MM.1S (cell line): ENCODE data around the gene GDPD3.

Experiments used
- DNase-seq: peaks from one replicate; pipeline ENCODE4 v3.0.0-alpha.2; 2015
- H2AFZ ChIP-seq: fragments of 300-600 bp; sonication (generic); 2 replicates; pipeline ENCODE4 v1.6.0; 2016; ENCODE audit warnings: antibody characterized with exemption, low read length
- H3F3A ChIP-seq: fragments of 300-600 bp; sonication (generic); 2 replicates; pipeline ENCODE4 v1.6.1; 2016; ENCODE audit warnings: mild to moderate bottlenecking, antibody characterized with exemption, low read length, moderate library complexity, mixed read lengths; ENCODE audit not compliant: insufficient read depth
- H3K27ac ChIP-seq: fragments of 300-600 bp; sonication (generic); 2 replicates; pipeline ENCODE4 v1.5.1; 2016; ENCODE audit warnings: mild to moderate bottlenecking, low read length
- H3K27me3 ChIP-seq: fragments of 300-600 bp; sonication (generic); replicated peaks from 2 replicates; pipeline ENCODE4 v1.6.0; 2016; ENCODE audit warnings: low read length; ENCODE audit not compliant: insufficient read depth
- H3K36me3 ChIP-seq: fragments of 300-600 bp; sonication (generic); replicated peaks from 2 replicates; pipeline ENCODE4 v1.6.1; 2016; ENCODE audit warnings: mild to moderate bottlenecking, low read length, mixed read lengths; ENCODE audit not compliant: insufficient read depth
- H3K4me1 ChIP-seq: fragments of 300-600 bp; sonication (generic); 2 replicates; pipeline ENCODE4 v1.6.1; 2016; ENCODE audit warnings: low read length, mixed read lengths
- H3K4me2 ChIP-seq: fragments of 300-600 bp; sonication (generic); 2 replicates; pipeline ENCODE4 v1.6.0; 2016; ENCODE audit warnings: low read depth, low read length
- H3K4me3 ChIP-seq: fragments of 300-600 bp; sonication (generic); 2 replicates; pipeline ENCODE4 v1.5.1; 2016; ENCODE audit warnings: low read length, mixed read lengths
- H3K79me2 ChIP-seq: fragments of 300-600 bp; sonication (generic); 2 replicates; pipeline ENCODE4 v1.6.1; 2016; ENCODE audit warnings: mixed run types, low read length, mixed read lengths
- H3K9ac ChIP-seq: fragments of 300-600 bp; sonication (generic); 2 replicates; pipeline ENCODE4 v1.6.1; 2016; ENCODE audit warnings: low read length, mixed read lengths
- H3K9me2 ChIP-seq: fragments of 300-600 bp; sonication (generic); replicated peaks from 2 replicates; pipeline ENCODE4 v1.6.1; 2016; ENCODE audit warnings: mild to moderate bottlenecking, low read length, mixed read lengths; ENCODE audit not compliant: insufficient read depth
- H3K9me3 ChIP-seq: fragments of 300-600 bp; sonication (generic); replicated peaks from 2 replicates; pipeline ENCODE4 v1.6.1; 2016; ENCODE audit warnings: mild to moderate bottlenecking, low read length, mixed read lengths; ENCODE audit not compliant: insufficient read depth
- H4K20me1 ChIP-seq: fragments of 300-600 bp; sonication (generic); 2 replicates; pipeline ENCODE4 v1.6.1; 2016; ENCODE audit warnings: mild to moderate bottlenecking, low read length, moderate library complexity, mixed read lengths; ENCODE audit not compliant: insufficient read depth
- EZH2 ChIP-seq: fragments of 300-600 bp; sonication (generic); optimal IDR thresholded peaks from 2 replicates; pipeline ENCODE3; 2017; ENCODE audit warnings: low read depth, mild to moderate bottlenecking, antibody characterized with exemption, low read length, mixed read lengths
- EZH2phosphoT487 ChIP-seq: fragments of 300-600 bp; sonication (generic); IDR thresholded peaks from 2 replicates; pipeline ENCODE4 v1.6.1; 2018; ENCODE audit warnings: antibody characterized with exemption, low read length
- TF ChIP-seq, protein P1 (sequence below): fragments of 300-600 bp; sonication (generic); IDR thresholded peaks from 2 replicates; pipeline ENCODE4 v1.5.1; 2016; ENCODE audit warnings: antibody characterized with exemption, low read length, mixed read lengths

GDPD3 gene

DNA sequence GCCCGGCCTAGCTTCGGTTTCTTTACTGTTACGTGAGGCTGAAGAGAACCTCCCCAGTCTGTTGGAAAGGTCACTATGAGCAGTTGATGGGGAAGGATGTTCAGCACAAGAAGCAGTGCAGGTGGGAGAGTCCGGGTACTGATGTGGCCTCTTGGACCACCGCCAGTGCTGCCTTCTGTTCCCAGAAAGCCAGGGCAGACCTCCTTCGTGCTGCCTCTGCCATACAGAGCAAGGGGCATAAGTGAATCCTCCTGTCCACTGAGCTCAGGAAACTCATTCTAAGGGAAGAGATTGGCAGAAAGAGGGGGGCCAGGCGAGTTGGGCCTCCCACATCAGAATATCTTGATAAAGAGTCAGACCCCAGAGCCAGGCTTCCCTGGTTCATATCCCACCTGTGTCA lies 33.9 kb downstream of the GDPD3 start:
- no peaks in the 10 kb centered on the region for H3K9me3 ChIP-seq

DNA sequence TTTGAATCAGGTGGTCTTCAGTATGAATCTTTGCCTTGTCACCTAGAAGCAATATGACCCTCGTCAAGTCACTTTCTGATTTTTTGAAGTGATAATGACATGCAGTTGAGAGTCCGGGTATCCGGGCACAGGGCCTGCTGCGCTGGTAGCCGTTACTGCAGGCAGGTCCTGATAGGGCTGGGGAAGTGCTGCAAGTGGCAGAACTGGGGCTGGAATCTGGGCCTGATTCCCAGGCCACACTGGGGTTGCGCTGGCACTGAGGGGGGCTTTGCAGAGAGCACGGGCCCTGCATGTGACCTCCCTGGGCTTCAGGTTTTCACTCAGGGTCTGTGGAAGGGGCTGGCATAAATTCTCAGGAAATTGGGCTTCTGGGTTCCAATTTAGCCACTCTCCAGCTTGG lies 34.6 kb downstream of the GDPD3 start:
- Histone ChIP-seq H3K4me2 (no peak overlapping the region), H3K79me2 (peaks cover 62% of the 10 kb centered on the region), H3K9ac (no peak overlapping the region), H3K27me3 (no peaks in the 10 kb centered on the region), H3K27ac (no peak overlapping the region), H3K9me3 (no peaks in the 10 kb centered on the region), H4K20me1 (no peaks in the 10 kb centered on the region), H3K36me3 (0 out of 2 replicates have a peak, but pooled peaks cover 8% of the 10 kb centered on the region), H3K4me3 (no peak overlapping the region), H3K4me1 (peaks cover 7% of the 10 kb centered on the region), H2AFZ (no peak overlapping the region), H3F3A (peaks cover 8% of the 10 kb centered on the region), H3K9me2 (no peaks in the 10 kb centered on the region)
- no peak for TF ChIP-seq EZH2
- no peak for TF ChIP-seq EZH2phosphoT487
- TF ChIP-seq, protein P1, sequence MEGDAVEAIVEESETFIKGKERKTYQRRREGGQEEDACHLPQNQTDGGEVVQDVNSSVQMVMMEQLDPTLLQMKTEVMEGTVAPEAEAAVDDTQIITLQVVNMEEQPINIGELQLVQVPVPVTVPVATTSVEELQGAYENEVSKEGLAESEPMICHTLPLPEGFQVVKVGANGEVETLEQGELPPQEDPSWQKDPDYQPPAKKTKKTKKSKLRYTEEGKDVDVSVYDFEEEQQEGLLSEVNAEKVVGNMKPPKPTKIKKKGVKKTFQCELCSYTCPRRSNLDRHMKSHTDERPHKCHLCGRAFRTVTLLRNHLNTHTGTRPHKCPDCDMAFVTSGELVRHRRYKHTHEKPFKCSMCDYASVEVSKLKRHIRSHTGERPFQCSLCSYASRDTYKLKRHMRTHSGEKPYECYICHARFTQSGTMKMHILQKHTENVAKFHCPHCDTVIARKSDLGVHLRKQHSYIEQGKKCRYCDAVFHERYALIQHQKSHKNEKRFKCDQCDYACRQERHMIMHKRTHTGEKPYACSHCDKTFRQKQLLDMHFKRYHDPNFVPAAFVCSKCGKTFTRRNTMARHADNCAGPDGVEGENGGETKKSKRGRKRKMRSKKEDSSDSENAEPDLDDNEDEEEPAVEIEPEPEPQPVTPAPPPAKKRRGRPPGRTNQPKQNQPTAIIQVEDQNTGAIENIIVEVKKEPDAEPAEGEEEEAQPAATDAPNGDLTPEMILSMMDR = no peak
- DNase-seq = no peak

More for the DNA sequence above, 33.9 kb downstream of the GDPD3 start:
- peaks cover 7% of the 10 kb centered on the region for H3K4me1 ChIP-seq
- H3K36me3 ChIP-seq = 0 out of 2 replicates have a peak, but pooled peaks cover 8% of the 10 kb centered on the region
- H4K20me1 ChIP-seq = no peaks in the 10 kb centered on the region
- H2AFZ ChIP-seq = no peak overlapping the region
- H3K4me3 ChIP-seq = no peak overlapping the region
- H3K27ac ChIP-seq = no peak overlapping the region
- peaks cover 8% of the 10 kb centered on the region for H3F3A ChIP-seq
- peaks cover 62% of the 10 kb centered on the region for H3K79me2 ChIP-seq
- no peak for DNase-seq
- H3K9ac ChIP-seq = no peak overlapping the region
- H3K27me3 ChIP-seq = no peaks in the 10 kb centered on the region
- TF ChIP-seq, protein P1 = no peak
- TF ChIP-seq EZH2phosphoT487 (no peak), EZH2 (no peak)
- no peak overlapping the region for H3K4me2 ChIP-seq
- H3K9me2 ChIP-seq = no peaks in the 10 kb centered on the region

DNA sequence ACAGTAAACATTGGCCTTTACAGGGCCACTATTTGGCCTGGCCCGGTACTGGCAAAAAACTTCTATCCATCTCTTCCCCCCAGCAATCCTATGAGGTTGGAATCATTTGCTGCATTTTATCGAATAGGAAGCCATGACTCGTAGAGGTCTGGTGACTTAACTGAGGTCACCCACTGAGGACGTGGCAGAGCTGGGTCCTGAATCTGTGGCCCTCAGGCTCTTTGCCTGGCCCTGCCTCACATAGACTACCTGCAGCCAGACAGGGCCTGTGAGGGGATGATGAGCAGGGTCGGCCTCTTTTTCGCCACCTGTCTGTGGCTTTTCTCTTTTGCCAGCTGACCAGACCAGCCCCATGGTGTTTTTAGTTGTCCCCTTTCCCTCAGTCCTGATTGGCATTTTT lies 35.7 kb downstream of the GDPD3 start:
- no peaks in the 10 kb centered on the region for H4K20me1 ChIP-seq
- TF ChIP-seq, protein P1 = no peak
- TF ChIP-seq EZH2 (no peak), EZH2phosphoT487 (no peak)
- no peaks in the 10 kb centered on the region for H3K27me3 ChIP-seq
- no peak overlapping the region for H3K4me3 ChIP-seq
- H3K4me2 ChIP-seq = no peak overlapping the region
- 0 out of 2 replicates have a peak, but pooled peaks cover 8% of the 10 kb centered on the region for H3K36me3 ChIP-seq
- H2AFZ ChIP-seq = no peak overlapping the region
- H3K9ac ChIP-seq = no peak overlapping the region
- no peaks in the 10 kb centered on the region for H3K9me2 ChIP-seq
- DNase-seq = no peak
- H3F3A ChIP-seq = peaks cover 10% of the 10 kb centered on the region
- H3K79me2 ChIP-seq = peaks cover 62% of the 10 kb centered on the region
- no peaks in the 10 kb centered on the region for H3K9me3 ChIP-seq
- H3K4me1 ChIP-seq = peaks cover 7% of the 10 kb centered on the region
- H3K27ac ChIP-seq = no peak overlapping the region
